ENCODE data around the gene CBLN3.
A peak's percentile ranks its signal among the peaks of the same experiment; 100 is the strongest.
"Not testable (repeated sequence)": the region's sequence is repeated elsewhere in the genome, so short reads cannot be mapped to it uniquely, and the experiment has no call there.

Gene CBLN3

DNA sequence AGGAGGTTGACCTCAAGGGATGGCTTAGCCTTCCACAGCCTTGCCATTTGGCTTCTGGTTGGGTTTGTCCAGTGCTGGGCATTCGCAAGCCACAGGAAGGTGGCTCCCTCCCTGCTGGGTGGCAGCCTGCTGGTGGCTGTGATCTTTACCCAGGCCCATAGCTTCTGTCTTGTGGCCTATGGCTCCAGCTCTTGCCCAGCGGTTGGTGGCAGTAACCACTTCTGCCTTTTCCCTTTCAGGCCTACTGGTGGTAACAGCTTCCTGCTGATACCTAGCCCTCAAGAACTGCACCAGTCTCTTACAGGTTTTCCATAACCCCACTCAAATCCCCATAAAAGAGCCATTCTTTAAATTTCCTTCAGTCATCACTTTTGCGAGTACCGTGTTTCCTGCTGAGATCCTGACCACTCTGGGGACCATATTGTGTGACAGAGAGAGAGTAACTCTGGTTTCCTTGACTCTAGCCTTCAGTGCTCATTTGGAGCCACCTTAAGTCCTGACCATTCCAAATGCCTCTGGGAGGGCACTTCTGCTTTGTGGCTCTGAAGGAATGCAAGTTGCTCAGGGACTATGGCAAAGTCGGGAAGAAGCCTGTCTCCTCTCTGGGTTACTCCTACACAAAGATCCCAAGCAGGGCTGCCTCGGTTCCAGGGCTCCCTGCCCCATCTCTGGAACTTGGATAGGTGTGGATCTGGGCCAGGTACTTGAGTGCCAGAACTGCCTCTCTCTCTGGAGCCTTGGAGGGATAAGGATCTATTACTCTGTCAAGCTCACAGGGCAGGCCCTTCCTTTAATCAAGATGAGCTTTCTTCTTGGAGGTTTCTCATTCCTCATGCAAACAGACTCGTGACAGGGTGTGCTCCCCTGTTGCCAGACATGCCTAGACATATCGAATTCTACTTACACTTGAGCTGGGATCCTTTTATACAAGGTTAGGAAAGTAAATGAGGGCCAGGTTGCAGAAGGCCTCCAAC is 33.6 kb downstream of the CBLN3 start:
- no peak overlapping the region for H3K4me3 Mint-ChIP-seq
- ATAC-seq (ENCODE audit: low read depth) = peak; percentile 49
- no peak for DNase-seq (ENCODE audit: low spot score in 2 of 2)
- peaks cover 15% of the 10 kb centered on the region for H3K27me3 Mint-ChIP-seq
- no peaks in the 10 kb centered on the region for H3K36me3 Mint-ChIP-seq
- no peak overlapping the region for H3K27ac Mint-ChIP-seq
- no peaks in the 10 kb centered on the region for H3K9me3 Mint-ChIP-seq
- H3K4me1 Mint-ChIP-seq = peaks cover 6% of the 10 kb centered on the region

DNA sequence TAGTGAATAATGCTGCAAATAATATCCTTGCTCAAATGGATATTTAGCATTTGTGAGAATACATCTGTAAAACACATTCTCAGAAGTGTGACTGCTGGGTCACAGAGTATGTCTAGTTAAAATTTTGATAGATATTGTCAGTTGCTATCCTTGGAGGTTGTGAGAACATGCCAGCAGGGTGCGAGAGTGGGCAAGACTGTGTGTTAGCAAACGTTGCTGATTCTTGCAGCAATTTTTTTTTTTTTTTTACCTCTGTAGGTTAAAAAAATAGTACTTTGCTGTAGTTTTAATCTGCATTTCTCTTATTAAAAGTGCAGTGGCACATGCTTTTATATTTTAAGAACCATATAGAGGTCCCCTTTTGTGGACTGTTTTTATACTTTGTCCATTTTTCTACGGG is 35.2 kb downstream of the CBLN3 start:
- ATAC-seq (ENCODE audit: low read depth) = no peak
- H3K36me3 Mint-ChIP-seq = no peaks in the 10 kb centered on the region
- H3K4me1 Mint-ChIP-seq = peaks cover 2% of the 10 kb centered on the region
- H3K9me3 Mint-ChIP-seq = no peaks in the 10 kb centered on the region
- DNase-seq (ENCODE audit: low spot score in 2 of 2) = no peak
- H3K27ac Mint-ChIP-seq = no peak overlapping the region
- no peak overlapping the region for H3K4me3 Mint-ChIP-seq
- H3K27me3 Mint-ChIP-seq = peaks cover 11% of the 10 kb centered on the region

GRCh38 chr14:24392325-24393091 is 37.0 kb downstream of the CBLN3 start:
- DNase-seq (ENCODE audit: low spot score in 2 of 2) = no peak
- no peak for ATAC-seq (ENCODE audit: low read depth)
- peaks cover 16% of the 10 kb centered on the region for H3K27me3 Mint-ChIP-seq
- H3K4me1 Mint-ChIP-seq = peaks cover 2% of the 10 kb centered on the region
- H3K4me3 Mint-ChIP-seq = no peak overlapping the region
- no peaks in the 10 kb centered on the region for H3K9me3 Mint-ChIP-seq
- no peaks in the 10 kb centered on the region for H3K36me3 Mint-ChIP-seq
- H3K27ac Mint-ChIP-seq = no peak overlapping the region

- Mint-ChIP-seq H3K4me3 (no peak overlapping the region), H3K27ac (no peak overlapping the region), H3K36me3 (no peaks in the 10 kb centered on the region), H3K27me3 (peaks cover 16% of the 10 kb centered on the region), H3K9me3 (no peaks in the 10 kb centered on the region), H3K4me1 (peaks cover 2% of the 10 kb centered on the region)
- DNase-seq (ENCODE audit: low spot score in 2 of 2) (no peak), ATAC-seq (ENCODE audit: low read depth) (no peak)
Observed at GRCh38 chr14:24390701-24391468, 38.6 kb downstream of the CBLN3 start.

- no peaks in the 10 kb centered on the region for H3K36me3 Mint-ChIP-seq
- H3K9me3 Mint-ChIP-seq = no peaks in the 10 kb centered on the region
- H3K27ac Mint-ChIP-seq = no peak overlapping the region
- H3K27me3 Mint-ChIP-seq = peaks cover 18% of the 10 kb centered on the region
- ATAC-seq (ENCODE audit: low read depth) (no peak), DNase-seq (ENCODE audit: low spot score in 2 of 2) (no peak)
- no peak overlapping the region for H3K4me3 Mint-ChIP-seq
- H3K4me1 Mint-ChIP-seq = no peaks in the 10 kb centered on the region
Observed at GRCh38 chr14:24389226-24389848, 40.1 kb downstream of the CBLN3 start.

- no peak for ATAC-seq (ENCODE audit: low read depth)
- no peaks in the 10 kb centered on the region for H3K9me3 Mint-ChIP-seq
- H3K27ac Mint-ChIP-seq = no peak overlapping the region
- H3K36me3 Mint-ChIP-seq = no peaks in the 10 kb centered on the region
- H3K4me3 Mint-ChIP-seq = no peak overlapping the region
- peaks cover 22% of the 10 kb centered on the region for H3K27me3 Mint-ChIP-seq
- no peaks in the 10 kb centered on the region for H3K4me1 Mint-ChIP-seq
- DNase-seq (ENCODE audit: low spot score in 2 of 2) = no peak
Observed at GRCh38 chr14:24388474-24389179, 40.8 kb downstream of the CBLN3 start.

- H3K27me3 Mint-ChIP-seq = peaks cover 21% of the 10 kb centered on the region
- not testable (repeated sequence) for ATAC-seq (ENCODE audit: low read depth); DNase-seq (ENCODE audit: low spot score in 2 of 2); H3K9me3 Mint-ChIP-seq; H3K36me3 Mint-ChIP-seq; H3K4me1 Mint-ChIP-seq; H3K27ac Mint-ChIP-seq; H3K4me3 Mint-ChIP-seq
Observed at GRCh38 chr14:24387579-24387978, 41.9 kb downstream of the CBLN3 start.

DNA sequence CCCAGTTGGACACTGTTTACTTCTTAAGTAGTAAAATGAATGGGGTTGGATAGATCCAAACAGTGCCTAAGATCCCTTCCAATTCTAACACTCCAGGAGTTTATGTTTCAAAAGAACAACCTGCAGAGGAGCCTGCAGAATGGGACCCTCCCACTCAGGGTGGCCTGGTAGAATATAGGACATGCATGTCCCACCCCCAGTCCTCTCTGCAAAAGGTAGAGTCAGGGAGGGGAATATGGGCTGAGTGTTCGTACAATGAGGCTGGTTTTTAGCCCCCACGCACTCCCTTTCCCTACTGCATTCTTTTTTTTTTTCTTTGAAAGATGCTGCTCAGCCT is 42.5 kb downstream of the CBLN3 start:
- Mint-ChIP-seq H3K4me1 (no peaks in the 10 kb centered on the region), H3K36me3 (no peaks in the 10 kb centered on the region), H3K4me3 (no peak overlapping the region), H3K27ac (no peak overlapping the region), H3K27me3 (peaks cover 18% of the 10 kb centered on the region), H3K9me3 (no peaks in the 10 kb centered on the region)
- ATAC-seq (ENCODE audit: low read depth) (no peak), DNase-seq (ENCODE audit: low spot score in 2 of 2) (no peak)

DNA sequence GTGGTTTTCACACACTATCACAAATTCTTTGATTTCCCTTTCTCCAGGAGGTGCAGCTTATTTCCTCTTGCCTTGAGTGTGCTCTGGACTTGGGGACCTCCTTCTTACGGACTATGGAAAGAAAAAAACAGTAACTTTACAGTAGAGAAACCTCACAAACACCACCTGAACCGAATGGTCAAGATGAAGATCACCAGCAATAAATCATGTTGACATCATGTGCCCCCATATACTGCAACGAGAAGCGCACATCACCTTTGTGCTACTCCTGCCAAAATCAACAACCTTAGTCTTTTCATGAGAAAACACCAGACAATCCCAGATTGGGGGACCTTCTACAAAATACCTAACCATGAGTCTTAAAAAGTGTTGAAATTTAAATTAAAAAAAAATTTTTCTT is 43.9 kb downstream of the CBLN3 start:
- no peaks in the 10 kb centered on the region for H3K4me1 Mint-ChIP-seq
- DNase-seq (ENCODE audit: low spot score in 2 of 2) (no peak), ATAC-seq (ENCODE audit: low read depth) (no peak)
- peaks cover 13% of the 10 kb centered on the region for H3K27me3 Mint-ChIP-seq
- no peak overlapping the region for H3K4me3 Mint-ChIP-seq
- no peaks in the 10 kb centered on the region for H3K9me3 Mint-ChIP-seq
- no peaks in the 10 kb centered on the region for H3K36me3 Mint-ChIP-seq
- H3K27ac Mint-ChIP-seq = no peak overlapping the region

DNA sequence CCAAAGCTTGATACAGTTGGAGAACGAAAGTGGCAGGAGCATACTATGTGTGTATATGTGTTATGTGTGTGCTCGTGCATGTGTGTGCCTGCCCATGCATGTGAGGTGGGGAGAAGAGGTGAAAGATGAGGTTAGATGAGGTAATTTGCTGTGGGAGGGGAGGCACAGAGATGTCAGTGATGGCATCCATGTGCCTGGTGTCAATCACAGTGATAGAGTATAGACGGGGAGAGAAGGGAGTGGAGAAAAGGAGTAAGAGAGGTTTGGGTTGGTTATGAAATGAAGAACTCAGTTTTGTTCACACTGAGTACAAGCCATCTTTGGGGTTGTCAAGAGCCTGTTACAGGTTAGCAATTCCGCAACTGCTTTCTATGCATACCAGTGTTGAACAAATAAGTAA is 45.3 kb downstream of the CBLN3 start:
- no peaks in the 10 kb centered on the region for H3K4me1 Mint-ChIP-seq
- H3K27ac Mint-ChIP-seq = no peak overlapping the region
- no peak for ATAC-seq (ENCODE audit: low read depth)
- peaks cover 10% of the 10 kb centered on the region for H3K27me3 Mint-ChIP-seq
- DNase-seq (ENCODE audit: low spot score in 2 of 2) = no peak
- no peak overlapping the region for H3K4me3 Mint-ChIP-seq
- H3K36me3 Mint-ChIP-seq = no peaks in the 10 kb centered on the region
- no peaks in the 10 kb centered on the region for H3K9me3 Mint-ChIP-seq

- no peak for ATAC-seq (ENCODE audit: low read depth)
- H3K4me3 Mint-ChIP-seq = no peak overlapping the region
- no peaks in the 10 kb centered on the region for H3K4me1 Mint-ChIP-seq
- no peak overlapping the region for H3K27ac Mint-ChIP-seq
- H3K9me3 Mint-ChIP-seq = no peaks in the 10 kb centered on the region
- no peak for DNase-seq (ENCODE audit: low spot score in 2 of 2)
- H3K36me3 Mint-ChIP-seq = no peaks in the 10 kb centered on the region
- peaks cover 6% of the 10 kb centered on the region for H3K27me3 Mint-ChIP-seq
Observed at GRCh38 chr14:24382064-24382371, 47.5 kb downstream of the CBLN3 start.

GRCh38 chr14:24381363-24382063 is 48.0 kb downstream of the CBLN3 start:
- H3K4me1 Mint-ChIP-seq = no peaks in the 10 kb centered on the region
- peaks cover 6% of the 10 kb centered on the region for H3K27me3 Mint-ChIP-seq
- no peak overlapping the region for H3K27ac Mint-ChIP-seq
- ATAC-seq (ENCODE audit: low read depth) (no peak), DNase-seq (ENCODE audit: low spot score in 2 of 2) (no peak)
- no peaks in the 10 kb centered on the region for H3K36me3 Mint-ChIP-seq
- no peaks in the 10 kb centered on the region for H3K9me3 Mint-ChIP-seq
- no peak overlapping the region for H3K4me3 Mint-ChIP-seq

Measured in memory B cell (primary cell).